Liver (tissue), 9 donors: Measurements from ENCODE around the gene NOP10. TPM values are rescaled to one million over a fixed set of nuclear protein-coding genes. Genes with fewer than 3 reads are reported as not detected.

Source experiments
- DNase-seq: peaks from one replicate; pipeline ENCODE4 v3.0.0-alpha.2; 2017; ENCODE audit warnings: low spot score
- H3K27ac ChIP-seq, 2 donors: one replicate each; pipeline ENCODE4 v1.7.0; 2013; ENCODE audit warnings: inconsistent platforms in 2 of 2, low read length in 2 of 2, control low read depth in 1 of 2, low read depth in 1 of 2, mild to moderate bottlenecking in 1 of 2
- H3K27me3 ChIP-seq, 4 donors: one replicate each; pipeline versions ENCODE4 v1.6.1 to v1.7.0; 2013; ENCODE audit warnings: low read length in 3 of 4, inconsistent platforms in 1 of 4, mild to moderate bottlenecking in 1 of 4, moderate library complexity in 1 of 4; ENCODE audit not compliant: control insufficient read depth in 4 of 4, insufficient read depth in 4 of 4
- H3K36me3 ChIP-seq, 4 donors: one replicate each; pipeline versions ENCODE4 v1.6.1 to v1.7.0; 2013; ENCODE audit warnings: low read length in 3 of 4, mild to moderate bottlenecking in 3 of 4, low read depth in 1 of 4, moderate library complexity in 1 of 4; ENCODE audit not compliant: control insufficient read depth in 4 of 4, insufficient read depth in 3 of 4
- H3K4me1 ChIP-seq, 4 donors: one replicate each; pipeline versions ENCODE4 v1.6.1 to v1.7.0; 2013; ENCODE audit warnings: low read length in 3 of 4, mild to moderate bottlenecking in 3 of 4, moderate library complexity in 1 of 4; ENCODE audit not compliant: control insufficient read depth in 4 of 4, insufficient read depth in 4 of 4
- H3K4me3 ChIP-seq, 3 donors: one replicate each; pipeline versions ENCODE4 v1.6.1 to v1.7.0; 2013; ENCODE audit warnings: low read length in 3 of 3, control low read depth in 1 of 3, low read depth in 1 of 3, mild to moderate bottlenecking in 1 of 3
- H3K9ac ChIP-seq, 2 donors: one replicate each; pipeline ENCODE4 v1.7.0; 2013; ENCODE audit warnings: low read length in 2 of 2, mild to moderate bottlenecking in 2 of 2, moderate library complexity in 2 of 2, control low read depth in 1 of 2, low read depth in 1 of 2
- H3K9me3 ChIP-seq, 4 donors: one replicate each; pipeline versions ENCODE4 v1.6.1 to v1.7.0; 2013; ENCODE audit warnings: low read length in 3 of 4; ENCODE audit not compliant: control insufficient read depth in 4 of 4
- EGR1 ChIP-seq, 2 donors: IDR thresholded peaks; 2 replicates each; pipeline ENCODE4 v1.6.1; 2016 to 2018; ENCODE audit warnings: antibody characterized with exemption in 2 of 2, low read depth in 2 of 2
- FOXA1 ChIP-seq: IDR thresholded peaks from 2 replicates; pipeline ENCODE4 v1.6.1; 2016; ENCODE audit warnings: antibody characterized with exemption
- FOXA2 ChIP-seq: IDR thresholded peaks from 2 replicates; pipeline ENCODE4 v1.6.1; 2016; ENCODE audit warnings: antibody characterized with exemption
- GABPA ChIP-seq, 2 donors: IDR thresholded peaks in 1 of 2; conservative IDR thresholded peaks in 1 of 2; 2 replicates each; pipeline ENCODE4 v1.6.1; 2016; ENCODE audit warnings: antibody characterized with exemption in 2 of 2, mild to moderate bottlenecking in 1 of 2, moderate library complexity in 1 of 2
- HNF4A ChIP-seq, 2 donors: conservative IDR thresholded peaks; 2 replicates each; pipeline ENCODE4 v1.6.1; 2016; ENCODE audit warnings: antibody characterized with exemption in 2 of 2, mild to moderate bottlenecking in 2 of 2
- HNF4G ChIP-seq: IDR thresholded peaks from 2 replicates; pipeline ENCODE4 v1.6.1; 2016; ENCODE audit warnings: antibody characterized with exemption
- JUND ChIP-seq, 2 donors: IDR thresholded peaks; 2 replicates each; pipeline ENCODE4 v1.6.1; 2016; ENCODE audit warnings: antibody characterized with exemption in 2 of 2
- NR2F2 ChIP-seq: IDR thresholded peaks from 2 replicates; pipeline ENCODE4 v1.6.1; 2016; ENCODE audit warnings: antibody characterized with exemption
- RAD21 ChIP-seq, 2 donors: IDR thresholded peaks; 2 replicates each; pipeline ENCODE4 v1.6.1; 2016; ENCODE audit warnings: antibody characterized with exemption in 2 of 2, mild to moderate bottlenecking in 2 of 2
- RXRA ChIP-seq, 2 donors: IDR thresholded peaks; 2 replicates each; pipeline ENCODE4 v1.6.1; 2017 to 2018; ENCODE audit warnings: antibody characterized with exemption in 2 of 2, mild to moderate bottlenecking in 1 of 2
- SP1 ChIP-seq: IDR thresholded peaks from 2 replicates; pipeline ENCODE4 v1.6.1; 2018; ENCODE audit warnings: antibody characterized with exemption, mild to moderate bottlenecking
- TAF1 ChIP-seq: conservative IDR thresholded peaks from 2 replicates; pipeline ENCODE4 v1.6.1; 2016; ENCODE audit warnings: antibody characterized with exemption, mild to moderate bottlenecking
- YY1 ChIP-seq: IDR thresholded peaks from 2 replicates; pipeline ENCODE4 v1.6.1; 2016; ENCODE audit warnings: antibody characterized with exemption, mild to moderate bottlenecking
- WGBS: extraction: QIAGEN DNeasy Blood & Tissue Kit; methylation state at CpG from one replicate; pipeline ENCODE4 v1.1.7; 2013; 5-methylcytosine and 5-hydroxymethylcytosine counted together
- polyA plus RNA-seq, 2 donors: library from polyadenylated mRNA; stranded (reverse) in 1 of 2; unstranded in 1 of 2; fragments of 200-250 nt in 1 of 2; fragments of >200 nt in 1 of 2; fragmentation: Nextera tagmentation in 1 of 2; extraction: Ambion mirVana in 1 of 2; gene quantifications; one replicate each; pipeline versions ENCODE4 v1.2.1 to v1.2.3, GENCODE V29; 2013 to 2015
- total RNA-seq, 2 donors: library from RNA; depleted of rRNA; stranded (reverse); fragments of >200 nt; gene quantifications; one replicate each; pipeline ENCODE4 v1.2.3, GENCODE V29; 2014
- TF ChIP-seq, protein P1 (sequence below): IDR thresholded peaks from 2 replicates; pipeline ENCODE4 v1.6.1; 2016; ENCODE audit warnings: antibody characterized with exemption, mild to moderate bottlenecking
- TF ChIP-seq, protein P2 (sequence below): fragments of 150-350 bp; IDR thresholded peaks from 2 replicates; pipeline ENCODE4 v1.5.1; 2017; ENCODE audit warnings: improper control_type of control experiment, low read depth, low read length; ENCODE audit not compliant: missing input control
- TF ChIP-seq, protein P3 (sequence below): IDR thresholded peaks from 2 replicates; pipeline ENCODE4 v1.6.1; 2016; ENCODE audit warnings: antibody characterized with exemption
- TF ChIP-seq, protein P4 (sequence below): IDR thresholded peaks from 2 replicates; pipeline ENCODE4 v1.6.1; 2016; ENCODE audit warnings: antibody characterized with exemption
- donor health status: healthy.
- donor health status: healthy.
- donor health status: healthy.
- donor health status: healthy.
- donor health status: healthy.

Gene NOP10
- total and polyA plus RNA-seq, 4 donors = 104 to 223 (median 125) TPM

DNA sequence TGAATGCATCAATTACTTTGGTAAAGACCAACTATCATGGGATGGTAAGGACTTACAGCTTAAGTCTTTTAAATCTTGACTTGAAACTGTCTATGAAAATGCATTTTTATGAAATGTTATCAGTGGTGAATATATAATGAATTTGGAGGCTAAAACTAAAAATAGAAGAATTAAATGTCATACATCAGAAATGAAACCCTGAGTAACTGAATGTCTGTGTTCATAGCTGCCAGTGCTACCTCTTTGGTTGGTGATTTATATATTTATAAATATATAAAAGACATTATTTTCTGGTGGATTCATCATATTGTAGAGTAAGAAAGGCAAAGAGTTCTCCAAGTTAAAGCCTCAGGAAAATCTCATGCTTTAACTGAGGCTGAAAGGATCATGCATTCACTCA, 17.6 kb downstream of the NOP10 start:
- Histone ChIP-seq H3K9me3 (no peaks in the 10 kb centered on the region), H3K4me3 (no peak overlapping the region), H3K27ac (no peak overlapping the region), H3K27me3 (no peaks in the 10 kb centered on the region), H3K36me3 (no peaks in the 10 kb centered on the region), H3K4me1 (no peaks in the 10 kb centered on the region), H3K9ac (no peak overlapping the region)
- no peak for TF ChIP-seq NR2F2
- no peak for TF ChIP-seq JUND (IDR thresholded peaks at IDR 0.05)
- no peak for TF ChIP-seq TAF1
- TF ChIP-seq, protein P1, sequence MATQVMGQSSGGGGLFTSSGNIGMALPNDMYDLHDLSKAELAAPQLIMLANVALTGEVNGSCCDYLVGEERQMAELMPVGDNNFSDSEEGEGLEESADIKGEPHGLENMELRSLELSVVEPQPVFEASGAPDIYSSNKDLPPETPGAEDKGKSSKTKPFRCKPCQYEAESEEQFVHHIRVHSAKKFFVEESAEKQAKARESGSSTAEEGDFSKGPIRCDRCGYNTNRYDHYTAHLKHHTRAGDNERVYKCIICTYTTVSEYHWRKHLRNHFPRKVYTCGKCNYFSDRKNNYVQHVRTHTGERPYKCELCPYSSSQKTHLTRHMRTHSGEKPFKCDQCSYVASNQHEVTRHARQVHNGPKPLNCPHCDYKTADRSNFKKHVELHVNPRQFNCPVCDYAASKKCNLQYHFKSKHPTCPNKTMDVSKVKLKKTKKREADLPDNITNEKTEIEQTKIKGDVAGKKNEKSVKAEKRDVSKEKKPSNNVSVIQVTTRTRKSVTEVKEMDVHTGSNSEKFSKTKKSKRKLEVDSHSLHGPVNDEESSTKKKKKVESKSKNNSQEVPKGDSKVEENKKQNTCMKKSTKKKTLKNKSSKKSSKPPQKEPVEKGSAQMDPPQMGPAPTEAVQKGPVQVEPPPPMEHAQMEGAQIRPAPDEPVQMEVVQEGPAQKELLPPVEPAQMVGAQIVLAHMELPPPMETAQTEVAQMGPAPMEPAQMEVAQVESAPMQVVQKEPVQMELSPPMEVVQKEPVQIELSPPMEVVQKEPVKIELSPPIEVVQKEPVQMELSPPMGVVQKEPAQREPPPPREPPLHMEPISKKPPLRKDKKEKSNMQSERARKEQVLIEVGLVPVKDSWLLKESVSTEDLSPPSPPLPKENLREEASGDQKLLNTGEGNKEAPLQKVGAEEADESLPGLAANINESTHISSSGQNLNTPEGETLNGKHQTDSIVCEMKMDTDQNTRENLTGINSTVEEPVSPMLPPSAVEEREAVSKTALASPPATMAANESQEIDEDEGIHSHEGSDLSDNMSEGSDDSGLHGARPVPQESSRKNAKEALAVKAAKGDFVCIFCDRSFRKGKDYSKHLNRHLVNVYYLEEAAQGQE = no peak
- no peak for TF ChIP-seq RAD21 (IDR thresholded peaks at IDR 0.05)
- no peak for TF ChIP-seq HNF4A (conservative IDR thresholded peaks at IDR 0.05)
- no peak for TF ChIP-seq HNF4G
- TF ChIP-seq YY1 = no peak
- TF ChIP-seq SP1 = no peak
- TF ChIP-seq FOXA1 = no peak
- TF ChIP-seq, protein P2, sequence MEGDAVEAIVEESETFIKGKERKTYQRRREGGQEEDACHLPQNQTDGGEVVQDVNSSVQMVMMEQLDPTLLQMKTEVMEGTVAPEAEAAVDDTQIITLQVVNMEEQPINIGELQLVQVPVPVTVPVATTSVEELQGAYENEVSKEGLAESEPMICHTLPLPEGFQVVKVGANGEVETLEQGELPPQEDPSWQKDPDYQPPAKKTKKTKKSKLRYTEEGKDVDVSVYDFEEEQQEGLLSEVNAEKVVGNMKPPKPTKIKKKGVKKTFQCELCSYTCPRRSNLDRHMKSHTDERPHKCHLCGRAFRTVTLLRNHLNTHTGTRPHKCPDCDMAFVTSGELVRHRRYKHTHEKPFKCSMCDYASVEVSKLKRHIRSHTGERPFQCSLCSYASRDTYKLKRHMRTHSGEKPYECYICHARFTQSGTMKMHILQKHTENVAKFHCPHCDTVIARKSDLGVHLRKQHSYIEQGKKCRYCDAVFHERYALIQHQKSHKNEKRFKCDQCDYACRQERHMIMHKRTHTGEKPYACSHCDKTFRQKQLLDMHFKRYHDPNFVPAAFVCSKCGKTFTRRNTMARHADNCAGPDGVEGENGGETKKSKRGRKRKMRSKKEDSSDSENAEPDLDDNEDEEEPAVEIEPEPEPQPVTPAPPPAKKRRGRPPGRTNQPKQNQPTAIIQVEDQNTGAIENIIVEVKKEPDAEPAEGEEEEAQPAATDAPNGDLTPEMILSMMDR = no peak
- TF ChIP-seq FOXA2 = no peak
- TF ChIP-seq EGR1 (IDR thresholded peaks at IDR 0.05; ENCODE audit: low read depth in 2 of 2) = no peak
- TF ChIP-seq, protein P3, sequence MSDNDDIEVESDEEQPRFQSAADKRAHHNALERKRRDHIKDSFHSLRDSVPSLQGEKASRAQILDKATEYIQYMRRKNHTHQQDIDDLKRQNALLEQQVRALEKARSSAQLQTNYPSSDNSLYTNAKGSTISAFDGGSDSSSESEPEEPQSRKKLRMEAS = no peak
- TF ChIP-seq, protein P4, sequence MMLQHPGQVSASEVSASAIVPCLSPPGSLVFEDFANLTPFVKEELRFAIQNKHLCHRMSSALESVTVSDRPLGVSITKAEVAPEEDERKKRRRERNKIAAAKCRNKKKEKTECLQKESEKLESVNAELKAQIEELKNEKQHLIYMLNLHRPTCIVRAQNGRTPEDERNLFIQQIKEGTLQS = no peak
- TF ChIP-seq RXRA (IDR thresholded peaks at IDR 0.05) = no peak
- no peak for TF ChIP-seq GABPA (IDR thresholded peaks at IDR 0.05 in 1 of 2, conservative IDR thresholded peaks at IDR 0.05 in 1 of 2)
- DNase-seq = no peak

DNA sequence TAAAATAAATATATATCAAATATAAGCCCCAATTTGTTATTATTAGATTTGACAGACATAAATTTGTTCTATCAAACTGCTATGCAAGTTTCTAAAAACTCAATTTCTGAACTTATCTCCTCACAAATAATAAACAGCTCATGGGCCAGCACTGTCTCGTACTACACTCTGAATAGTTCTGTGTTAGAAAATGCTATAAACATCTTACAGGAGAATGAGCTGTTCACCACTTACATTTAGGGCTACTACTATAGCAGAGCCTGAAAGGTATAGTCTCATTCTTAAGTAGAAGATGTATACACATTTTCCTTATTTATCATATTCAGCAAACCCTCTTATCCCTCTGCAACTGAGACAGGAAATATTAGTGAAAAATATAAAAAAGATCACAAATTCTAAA, 18.0 kb downstream of the NOP10 start:
- TF ChIP-seq JUND (IDR thresholded peaks at IDR 0.05) = no peak
- no peak for TF ChIP-seq EGR1 (IDR thresholded peaks at IDR 0.05; ENCODE audit: low read depth in 2 of 2)
- no peak for TF ChIP-seq GABPA (IDR thresholded peaks at IDR 0.05 in 1 of 2, conservative IDR thresholded peaks at IDR 0.05 in 1 of 2)
- no peak for TF ChIP-seq RAD21 (IDR thresholded peaks at IDR 0.05)
- TF ChIP-seq FOXA1 = no peak
- no peak for TF ChIP-seq RXRA (IDR thresholded peaks at IDR 0.05)
- TF ChIP-seq TAF1 = no peak
- no peak for TF ChIP-seq HNF4A (conservative IDR thresholded peaks at IDR 0.05)
- TF ChIP-seq YY1 = no peak
- TF ChIP-seq FOXA2 = no peak
- TF ChIP-seq, protein P2 = no peak
- TF ChIP-seq, protein P1 = no peak
- TF ChIP-seq, protein P3 = no peak
- WGBS = 93% methylated on average over 1 of the region's 1 CpG
- no peak for DNase-seq
- no peaks in the 10 kb centered on the region for H3K36me3 ChIP-seq
- H3K9ac ChIP-seq = no peak overlapping the region
- H3K27me3 ChIP-seq = no peaks in the 10 kb centered on the region
- no peak overlapping the region for H3K27ac ChIP-seq
- H3K4me3 ChIP-seq = no peak overlapping the region
- no peaks in the 10 kb centered on the region for H3K4me1 ChIP-seq
- H3K9me3 ChIP-seq = no peaks in the 10 kb centered on the region
